CD14-positive monocyte (primary cell): ENCODE data around the gene NEU1. TPM values are rescaled to one million over a fixed set of nuclear protein-coding genes. Genes with fewer than 3 reads are reported as not detected.
A peak's percentile ranks its signal among the peaks of the same experiment; 100 is the strongest.
"Not testable (repeated sequence)": the region's sequence is repeated elsewhere in the genome, so short reads cannot be mapped to it uniquely, and the experiment has no call there.

Experiments used
- DNase-seq, 3 donors: peaks; one replicate each; pipeline ENCODE4 v3.0.0-alpha.2; 2011 to 2022
- H2AFZ ChIP-seq: 2 replicates; pipeline ENCODE4 v1.6.0; 2012; ENCODE audit warnings: mild to moderate bottlenecking, low read depth, low read length, inconsistent platforms; ENCODE audit not compliant: insufficient read depth, poor library complexity, severe bottlenecking
- H3K27ac ChIP-seq, 2 donors: 1 replicate in 1 of 2; 2 replicates in 1 of 2; pipeline ENCODE4 v1.5.1; 2012 to 2013; ENCODE audit warnings: low read length in 2 of 2, control low read depth in 1 of 2, inconsistent platforms in 1 of 2, low read depth in 1 of 2, mild to moderate bottlenecking in 1 of 2
- H3K27me3 ChIP-seq, 2 donors: one replicate each; pipeline versions ENCODE4 v1.6.0 to v1.6.1; 2011 to 2013; ENCODE audit warnings: low read length in 2 of 2; ENCODE audit not compliant: control insufficient read depth in 2 of 2, insufficient read depth in 2 of 2
- H3K36me3 ChIP-seq, 2 donors: replicated peaks in 1 of 2; 1 replicate in 1 of 2; 2 replicates in 1 of 2; pipeline versions ENCODE4 v1.5.1 to v1.6.1; 2012 to 2013; ENCODE audit warnings: low read length in 2 of 2, control low read depth in 1 of 2, inconsistent platforms in 1 of 2, mild to moderate bottlenecking in 1 of 2; ENCODE audit not compliant: insufficient read depth in 2 of 2, control insufficient read depth in 1 of 2
- H3K4me1 ChIP-seq, 2 donors: 1 replicate in 1 of 2; 2 replicates in 1 of 2; pipeline versions ENCODE4 v1.5.1 to v1.6.1; 2012 to 2013; ENCODE audit warnings: low read length in 2 of 2, control low read depth in 1 of 2, inconsistent platforms in 1 of 2, mild to moderate bottlenecking in 1 of 2, moderate library complexity in 1 of 2; ENCODE audit not compliant: insufficient read depth in 2 of 2, control insufficient read depth in 1 of 2
- H3K4me2 ChIP-seq: replicated peaks from 2 replicates; pipeline ENCODE3; 2012; ENCODE audit warnings: low read length, moderate library complexity, mild to moderate bottlenecking; ENCODE audit not compliant: poor library complexity, severe bottlenecking; ENCODE audit errors: extremely low read depth
- H3K4me3 ChIP-seq, 3 experiments: fragments of 200-600 bp in 1 of 3; sonication (generic) in 1 of 3; replicated peaks in 1 of 3; 1 replicate in 2 of 3; 2 replicates in 1 of 3; pipeline ENCODE4 v1.5.1; 2011 to 2013; ENCODE audit warnings: low read length in 3 of 3, mild to moderate bottlenecking in 3 of 3, control low read depth in 2 of 3, low read depth in 2 of 3, inconsistent platforms in 1 of 3, moderate library complexity in 1 of 3
- H3K79me2 ChIP-seq: 2 replicates; pipeline ENCODE4 v1.6.0; 2012; ENCODE audit warnings: mild to moderate bottlenecking, control low read depth, inconsistent platforms, low read length, moderate library complexity; ENCODE audit not compliant: insufficient read depth
- H3K9ac ChIP-seq: 2 replicates; pipeline ENCODE4 v1.6.0; 2017; ENCODE audit warnings: low read length, mild to moderate bottlenecking; ENCODE audit not compliant: insufficient read depth, poor library complexity, severe bottlenecking
- H3K9me3 ChIP-seq, 2 donors: replicated peaks in 1 of 2; 1 replicate in 1 of 2; 2 replicates in 1 of 2; pipeline versions ENCODE4 v1.5.1 to v1.6.1; 2012 to 2013; ENCODE audit warnings: low read length in 2 of 2, control low read depth in 1 of 2; ENCODE audit not compliant: control insufficient read depth in 1 of 2, insufficient read depth in 1 of 2
- H4K20me1 ChIP-seq: 2 replicates; pipeline ENCODE4 v1.6.0; 2012; ENCODE audit warnings: mild to moderate bottlenecking, low read length, control low read depth, moderate library complexity; ENCODE audit not compliant: insufficient read depth
- H3K27ac Mint-ChIP-seq, 7 donors: one replicate each; pipeline ENCODE4 v1.8.0; 2020; ENCODE audit warnings: mild to moderate bottlenecking in 7 of 7, mixed read lengths in 7 of 7, moderate library complexity in 6 of 7, inconsistent platforms in 2 of 7
- H3K27me3 Mint-ChIP-seq, 3 donors: one replicate each; pipeline ENCODE4 v1.8.0; 2021 to 2022; ENCODE audit warnings: low read depth in 3 of 3, mild to moderate bottlenecking in 3 of 3, mixed read lengths in 3 of 3, moderate library complexity in 3 of 3, inconsistent platforms in 1 of 3
- H3K36me3 Mint-ChIP-seq, 2 donors: one replicate each; pipeline ENCODE4 v1.8.0; 2020; ENCODE audit warnings: mixed read lengths in 2 of 2, inconsistent platforms in 1 of 2, mild to moderate bottlenecking in 1 of 2
- H3K4me1 Mint-ChIP-seq: one replicate; pipeline ENCODE4 v1.8.0; 2020; ENCODE audit warnings: mild to moderate bottlenecking, mixed read lengths
- H3K4me3 Mint-ChIP-seq, 2 donors: one replicate each; pipeline ENCODE4 v1.8.0; 2020; ENCODE audit warnings: mild to moderate bottlenecking in 2 of 2, mixed read lengths in 2 of 2, moderate library complexity in 1 of 2
- H3K9me3 Mint-ChIP-seq, 7 donors: one replicate each; pipeline ENCODE4 v1.8.0; 2020 to 2022; ENCODE audit warnings: mixed read lengths in 7 of 7, mild to moderate bottlenecking in 6 of 7, moderate library complexity in 6 of 7, inconsistent platforms in 2 of 7
- CTCF ChIP-seq: fragments of 200-600 bp; IDR thresholded peaks from one replicate; pipeline ENCODE4 v1.8.0; 2022; ENCODE audit warnings: antibody characterized with exemption, mild to moderate bottlenecking
- WGBS: methylation state at CpG from one replicate; pipeline ENCODE4 v1.1.5; 2013; ENCODE audit warnings: missing lambda C conversion rate; ENCODE audit not compliant: insufficient coverage; 5-methylcytosine and 5-hydroxymethylcytosine counted together
- intact Hi-C, 2 donors: fragments of 100-400 bp; cut with micrococcal nuclease; formaldehyde crosslinking; loops; one replicate each; pipeline versions ENCODE4 v1.15.0 to v1.15.1; 2023
- polyA plus RNA-seq, 3 donors: library from polyadenylated mRNA; depleted of rRNA in 1 of 3; unstranded in 2 of 3; stranded (reverse) in 1 of 3; fragments of 300-500 nt in 2 of 3; fragments of >200 nt in 1 of 3; fragmentation: Illumina TruSeq in 2 of 3; gene quantifications; 1 replicate in 2 of 3; 2 replicates in 1 of 3; pipeline ENCODE4 v1.2.3, GENCODE V29; 2012 to 2021

NEU1 gene
- polyA plus RNA-seq, 3 donors: 70.2 to 89.5 (median 81.8) TPM

DNA sequence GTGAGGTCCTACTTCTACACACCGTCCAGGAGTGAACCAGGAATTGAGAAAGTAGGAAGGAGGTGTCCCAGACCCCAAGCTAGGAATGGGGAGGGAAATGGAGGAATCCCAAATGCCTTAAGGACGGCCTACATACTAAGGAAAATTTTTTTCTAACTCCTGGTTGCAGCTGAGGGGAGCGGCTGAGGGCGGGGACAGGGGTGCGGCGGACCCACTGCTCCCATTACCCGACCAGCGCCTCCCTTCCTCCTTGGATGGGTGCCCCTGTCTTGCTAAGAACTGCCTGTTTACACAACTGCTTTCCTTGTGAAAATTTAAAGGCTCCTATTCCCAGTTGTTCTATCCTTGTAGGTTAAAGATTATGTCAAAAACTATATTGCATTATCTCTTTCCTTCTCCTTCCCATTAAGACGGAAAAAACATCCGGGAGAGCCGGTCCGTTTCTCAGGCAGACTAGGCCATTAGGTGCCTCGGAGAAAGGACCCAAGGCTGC lies 35.8 kb downstream of the NEU1 start:
- H3K4me1 ChIP-seq: peaks cover 60 to 69% of the 10 kb centered on the region in 2 donors
- peaks cover 0 to 2% (median 0%) of the 10 kb centered on the region in 3 donors for H3K27me3 Mint-ChIP-seq

GRCh38 chr6:31825553-31825952 lies 37.1 kb downstream of the NEU1 start:
- no peak overlapping the region for H3K27ac ChIP-seq
- peaks cover 36% of the 10 kb centered on the region for H3K79me2 ChIP-seq

More for the DNA sequence above, 35.8 kb downstream of the NEU1 start:
- WGBS: 0% methylated on average over 10 of the region's 13 CpGs
- no peak for TF ChIP-seq CTCF
- Histone ChIP-seq H3K27ac (peak overlapping the region; percentile 69 to 82), H3K4me3 (peak overlapping the region; percentile 41 to 86 (median 81)), H3K36me3 (no peaks in the 10 kb centered on the region), H2AFZ (peak overlapping the region; percentile 82), H3K27me3 (no peaks in the 10 kb centered on the region), H4K20me1 (peaks cover 4% of the 10 kb centered on the region), H3K79me2 (peaks cover 40% of the 10 kb centered on the region), H3K9me3 (no peaks in the 10 kb centered on the region), H3K9ac (peak overlapping the region; percentile 68), H3K4me2 (peak overlapping the region; percentile 83)
- peak overlapping the region; percentile 96 to 99 (median 98) for H3K27ac Mint-ChIP-seq
- H3K36me3 Mint-ChIP-seq: no peaks in the 10 kb centered on the region
- peak in 2 of 3 donors; percentile 39 to 49 for DNase-seq
- intact Hi-C loops: no loop called here
- H3K9me3 Mint-ChIP-seq: no peaks in the 10 kb centered on the region
- peak overlapping the region; percentile 94 to 95 for H3K4me3 Mint-ChIP-seq
- H3K4me1 Mint-ChIP-seq: peaks cover 61% of the 10 kb centered on the region

DNA sequence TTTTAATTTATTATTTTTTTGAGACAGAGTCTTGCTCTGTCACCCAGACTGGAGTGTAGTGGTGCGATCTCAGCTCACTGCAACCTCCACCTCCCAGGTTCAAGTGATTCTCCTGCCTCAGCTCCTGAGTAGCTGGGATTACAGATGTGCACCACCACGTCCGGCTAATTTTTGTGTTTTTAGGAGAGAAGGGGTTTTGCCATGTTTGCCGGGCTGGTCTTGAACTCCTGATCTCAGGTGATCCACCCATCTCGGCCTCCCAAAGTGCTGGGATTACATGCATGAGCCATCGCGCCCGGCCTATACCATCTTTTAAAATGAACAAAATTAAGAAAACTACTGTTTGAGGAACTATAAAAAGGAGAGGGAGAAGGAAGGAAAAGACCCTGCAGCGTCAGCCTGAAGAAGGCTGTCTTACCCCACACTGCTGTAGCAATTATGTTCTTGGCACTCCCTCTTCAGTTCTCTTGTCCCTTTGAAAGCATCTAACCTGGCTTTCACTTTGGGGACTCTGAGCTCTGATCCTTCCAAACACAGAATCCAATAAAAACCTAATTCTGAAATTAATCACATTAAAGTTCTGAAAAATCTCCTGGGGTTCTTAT lies 38.9 kb downstream of the NEU1 start:
- peak overlapping the region; percentile 4 for H2AFZ ChIP-seq
- H4K20me1 ChIP-seq, H3K9me3 ChIP-seq, H3K27me3 Mint-ChIP-seq, H3K9ac ChIP-seq, H3K9me3 Mint-ChIP-seq, H3K27me3 ChIP-seq, H3K36me3 ChIP-seq, intact Hi-C loops, H3K36me3 Mint-ChIP-seq: not testable (repeated sequence)
- no CpG with 5 or more reads among the region's 9 CpGs for WGBS
- Mint-ChIP-seq H3K4me1 (peaks cover 67% of the 10 kb centered on the region), H3K27ac (peak overlapping the region; percentile 84 to 91 (median 87)), H3K4me3 (peak overlapping the region; percentile 56 to 80)
- peaks cover 43% of the 10 kb centered on the region for H3K79me2 ChIP-seq
- peaks cover 65 to 77% of the 10 kb centered on the region in 2 donors for H3K4me1 ChIP-seq
- H3K27ac ChIP-seq: peak overlapping the region; percentile 37 to 43
- H3K4me2 ChIP-seq: peak overlapping the region; percentile 98
- DNase-seq: peak in 2 of 3 donors; percentile 31 to 46
- H3K4me3 ChIP-seq: peak overlapping the region in 1 of 3 experiments; percentile 33

More at GRCh38 chr6:31825553-31825952, 37.1 kb downstream of the NEU1 start:
- Mint-ChIP-seq H3K4me1 (peaks cover 58% of the 10 kb centered on the region), H3K36me3 (no peaks in the 10 kb centered on the region), H3K9me3 (peaks cover 0 to 2% (median 0%) of the 10 kb centered on the region in 7 donors), H3K4me3 (no peak overlapping the region), H3K27me3 (peaks cover 0 to 2% (median 0%) of the 10 kb centered on the region in 3 donors), H3K27ac (peak overlapping the region in 1 of 7 donors; percentile 97)
- H3K4me2 ChIP-seq: no peak overlapping the region
- no CpG with 5 or more reads among the region's 4 CpGs for WGBS
- no peak overlapping the region for H2AFZ ChIP-seq
- no peaks in the 10 kb centered on the region for H3K36me3 ChIP-seq
- H3K9ac ChIP-seq: no peak overlapping the region
- DNase-seq: no peak
- H3K4me3 ChIP-seq: no peak overlapping the region
- H3K4me1 ChIP-seq: peaks cover 58 to 69% of the 10 kb centered on the region in 2 donors
- peaks cover 4% of the 10 kb centered on the region for H4K20me1 ChIP-seq
- no peaks in the 10 kb centered on the region for H3K9me3 ChIP-seq
- intact Hi-C loops: no loop called here
- no peak for TF ChIP-seq CTCF
- H3K27me3 ChIP-seq: no peaks in the 10 kb centered on the region
